Liver (tissue), 9 donors: ENCODE measurements around the gene ENAH. TPM values are rescaled to one million over a fixed set of nuclear protein-coding genes. Genes with fewer than 3 reads are reported as not detected.

Experiments
- DNase-seq: peaks from one replicate; pipeline ENCODE4 v3.0.0-alpha.2; 2017; ENCODE audit warnings: low spot score
- H3K27ac ChIP-seq, 2 donors: one replicate each; pipeline ENCODE4 v1.7.0; 2013; ENCODE audit warnings: inconsistent platforms in 2 of 2, low read length in 2 of 2, control low read depth in 1 of 2, low read depth in 1 of 2, mild to moderate bottlenecking in 1 of 2
- H3K27me3 ChIP-seq, 4 donors: one replicate each; pipeline versions ENCODE4 v1.6.1 to v1.7.0; 2013; ENCODE audit warnings: low read length in 3 of 4, inconsistent platforms in 1 of 4, mild to moderate bottlenecking in 1 of 4, moderate library complexity in 1 of 4; ENCODE audit not compliant: control insufficient read depth in 4 of 4, insufficient read depth in 4 of 4
- H3K36me3 ChIP-seq, 4 donors: one replicate each; pipeline versions ENCODE4 v1.6.1 to v1.7.0; 2013; ENCODE audit warnings: low read length in 3 of 4, mild to moderate bottlenecking in 3 of 4, low read depth in 1 of 4, moderate library complexity in 1 of 4; ENCODE audit not compliant: control insufficient read depth in 4 of 4, insufficient read depth in 3 of 4
- H3K4me1 ChIP-seq, 4 donors: one replicate each; pipeline versions ENCODE4 v1.6.1 to v1.7.0; 2013; ENCODE audit warnings: low read length in 3 of 4, mild to moderate bottlenecking in 3 of 4, moderate library complexity in 1 of 4; ENCODE audit not compliant: control insufficient read depth in 4 of 4, insufficient read depth in 4 of 4
- H3K4me3 ChIP-seq, 3 donors: one replicate each; pipeline versions ENCODE4 v1.6.1 to v1.7.0; 2013; ENCODE audit warnings: low read length in 3 of 3, control low read depth in 1 of 3, low read depth in 1 of 3, mild to moderate bottlenecking in 1 of 3
- H3K9ac ChIP-seq, 2 donors: one replicate each; pipeline ENCODE4 v1.7.0; 2013; ENCODE audit warnings: low read length in 2 of 2, mild to moderate bottlenecking in 2 of 2, moderate library complexity in 2 of 2, control low read depth in 1 of 2, low read depth in 1 of 2
- H3K9me3 ChIP-seq, 4 donors: one replicate each; pipeline versions ENCODE4 v1.6.1 to v1.7.0; 2013; ENCODE audit warnings: low read length in 3 of 4; ENCODE audit not compliant: control insufficient read depth in 4 of 4
- ATF3 ChIP-seq: IDR thresholded peaks from 2 replicates; pipeline ENCODE4 v1.6.1; 2016; ENCODE audit warnings: antibody characterized with exemption
- CTCF ChIP-seq: fragments of 150-350 bp; IDR thresholded peaks from 2 replicates; pipeline ENCODE4 v1.5.1; 2017; ENCODE audit warnings: improper control_type of control experiment, low read depth, low read length; ENCODE audit not compliant: missing input control
- EGR1 ChIP-seq, 2 donors: IDR thresholded peaks; 2 replicates each; pipeline ENCODE4 v1.6.1; 2016 to 2018; ENCODE audit warnings: antibody characterized with exemption in 2 of 2, low read depth in 2 of 2
- FOXA1 ChIP-seq: IDR thresholded peaks from 2 replicates; pipeline ENCODE4 v1.6.1; 2016; ENCODE audit warnings: antibody characterized with exemption
- FOXA2 ChIP-seq: IDR thresholded peaks from 2 replicates; pipeline ENCODE4 v1.6.1; 2016; ENCODE audit warnings: antibody characterized with exemption
- GABPA ChIP-seq, 2 donors: IDR thresholded peaks in 1 of 2; conservative IDR thresholded peaks in 1 of 2; 2 replicates each; pipeline ENCODE4 v1.6.1; 2016; ENCODE audit warnings: antibody characterized with exemption in 2 of 2, mild to moderate bottlenecking in 1 of 2, moderate library complexity in 1 of 2
- HNF4A ChIP-seq, 2 donors: conservative IDR thresholded peaks; 2 replicates each; pipeline ENCODE4 v1.6.1; 2016; ENCODE audit warnings: antibody characterized with exemption in 2 of 2, mild to moderate bottlenecking in 2 of 2
- HNF4G ChIP-seq: IDR thresholded peaks from 2 replicates; pipeline ENCODE4 v1.6.1; 2016; ENCODE audit warnings: antibody characterized with exemption
- JUND ChIP-seq, 2 donors: IDR thresholded peaks; 2 replicates each; pipeline ENCODE4 v1.6.1; 2016; ENCODE audit warnings: antibody characterized with exemption in 2 of 2
- MAX ChIP-seq: IDR thresholded peaks from 2 replicates; pipeline ENCODE4 v1.6.1; 2016; ENCODE audit warnings: antibody characterized with exemption
- NR2F2 ChIP-seq: IDR thresholded peaks from 2 replicates; pipeline ENCODE4 v1.6.1; 2016; ENCODE audit warnings: antibody characterized with exemption
- RAD21 ChIP-seq, 2 donors: IDR thresholded peaks; 2 replicates each; pipeline ENCODE4 v1.6.1; 2016; ENCODE audit warnings: antibody characterized with exemption in 2 of 2, mild to moderate bottlenecking in 2 of 2
- REST ChIP-seq: IDR thresholded peaks from 2 replicates; pipeline ENCODE4 v1.6.1; 2016; ENCODE audit warnings: antibody characterized with exemption, mild to moderate bottlenecking
- RXRA ChIP-seq, 2 donors: IDR thresholded peaks; 2 replicates each; pipeline ENCODE4 v1.6.1; 2017 to 2018; ENCODE audit warnings: antibody characterized with exemption in 2 of 2, mild to moderate bottlenecking in 1 of 2
- SP1 ChIP-seq: IDR thresholded peaks from 2 replicates; pipeline ENCODE4 v1.6.1; 2018; ENCODE audit warnings: antibody characterized with exemption, mild to moderate bottlenecking
- TAF1 ChIP-seq: conservative IDR thresholded peaks from 2 replicates; pipeline ENCODE4 v1.6.1; 2016; ENCODE audit warnings: antibody characterized with exemption, mild to moderate bottlenecking
- YY1 ChIP-seq: IDR thresholded peaks from 2 replicates; pipeline ENCODE4 v1.6.1; 2016; ENCODE audit warnings: antibody characterized with exemption, mild to moderate bottlenecking
- ZBTB33 ChIP-seq: IDR thresholded peaks from 2 replicates; pipeline ENCODE4 v1.6.1; 2016; ENCODE audit warnings: antibody characterized with exemption
- WGBS: extraction: QIAGEN DNeasy Blood & Tissue Kit; methylation state at CpG from one replicate; pipeline ENCODE4 v1.1.7; 2013; 5-methylcytosine and 5-hydroxymethylcytosine counted together
- polyA plus RNA-seq, 2 donors: library from polyadenylated mRNA; stranded (reverse) in 1 of 2; unstranded in 1 of 2; fragments of 200-250 nt in 1 of 2; fragments of >200 nt in 1 of 2; fragmentation: Nextera tagmentation in 1 of 2; extraction: Ambion mirVana in 1 of 2; gene quantifications; one replicate each; pipeline versions ENCODE4 v1.2.1 to v1.2.3, GENCODE V29; 2013 to 2015
- total RNA-seq, 2 donors: library from RNA; depleted of rRNA; stranded (reverse); fragments of >200 nt; gene quantifications; one replicate each; pipeline ENCODE4 v1.2.3, GENCODE V29; 2014
- donor health status: healthy.
- donor health status: healthy.
- donor health status: healthy.
- donor health status: healthy.
- donor health status: healthy.

Gene ENAH
- total and polyA plus RNA-seq, 4 donors = 2.8 to 8.4 (median 4.5) TPM

GRCh38 chr1:225567789-225568188, 85.1 kb downstream of the ENAH start:
- Histone ChIP-seq H3K27ac (no peak overlapping the region), H3K9ac (no peak overlapping the region), H3K4me1 (no peaks in the 10 kb centered on the region), H3K9me3 (no peaks in the 10 kb centered on the region), H3K4me3 (no peak overlapping the region), H3K27me3 (no peaks in the 10 kb centered on the region), H3K36me3 (no peaks in the 10 kb centered on the region)
- WGBS = 89% methylated on average over 2 of the region's 2 CpGs
- TF ChIP-seq RXRA (IDR thresholded peaks at IDR 0.05) (no peak), RAD21 (IDR thresholded peaks at IDR 0.05) (peak; percentile 13 to 18)
- DNase-seq = no peak

GRCh38 chr1:225565847-225566246, 87.1 kb downstream of the ENAH start:
- no peak overlapping the region for H3K4me3 ChIP-seq
- DNase-seq = no peak
- no peaks in the 10 kb centered on the region for H3K27me3 ChIP-seq
- no peaks in the 10 kb centered on the region for H3K36me3 ChIP-seq
- no peak overlapping the region for H3K27ac ChIP-seq
- 93% methylated on average over 7 of the region's 7 CpGs for WGBS
- H3K9me3 ChIP-seq = no peaks in the 10 kb centered on the region
- TF ChIP-seq HNF4G = no peak
- TF ChIP-seq MAX = no peak
- TF ChIP-seq GABPA (IDR thresholded peaks at IDR 0.05 in 1 of 2, conservative IDR thresholded peaks at IDR 0.05 in 1 of 2) = no peak
- no peak for TF ChIP-seq EGR1 (IDR thresholded peaks at IDR 0.05; ENCODE audit: low read depth in 2 of 2)
- no peak for TF ChIP-seq TAF1
- TF ChIP-seq YY1 = no peak
- no peaks in the 10 kb centered on the region for H3K4me1 ChIP-seq
- H3K9ac ChIP-seq = no peak overlapping the region

GRCh38 chr1:225561675-225562074, 91.2 kb downstream of the ENAH start:
- Histone ChIP-seq H3K4me3 (no peak overlapping the region), H3K9ac (no peak overlapping the region), H3K9me3 (peaks cover 0 to 3% (median under 1%) of the 10 kb centered on the region in 4 donors), H3K36me3 (no peaks in the 10 kb centered on the region), H3K27me3 (no peaks in the 10 kb centered on the region), H3K27ac (no peak overlapping the region), H3K4me1 (no peaks in the 10 kb centered on the region)
- WGBS = 97% methylated on average over 5 of the region's 5 CpGs
- no peak for DNase-seq
- TF ChIP-seq GABPA (IDR thresholded peaks at IDR 0.05 in 1 of 2, conservative IDR thresholded peaks at IDR 0.05 in 1 of 2) (no peak), HNF4A (conservative IDR thresholded peaks at IDR 0.05) (no peak), ATF3 (no peak), EGR1 (IDR thresholded peaks at IDR 0.05; ENCODE audit: low read depth in 2 of 2) (no peak), ZBTB33 (no peak), RAD21 (IDR thresholded peaks at IDR 0.05) (no peak), CTCF (no peak), JUND (IDR thresholded peaks at IDR 0.05) (no peak), REST (no peak), MAX (no peak), SP1 (no peak), FOXA1 (no peak), FOXA2 (no peak), NR2F2 (no peak), YY1 (no peak), HNF4G (no peak)
